ENCODE measurements around the gene LIN37.

LIN37 gene

GRCh38 chr19:35796645-35797542, 48.5 kb downstream of the LIN37 start:
- H3K4me3 ChIP-seq, result no peak overlapping the region
- H3K27ac ChIP-seq, result no peak overlapping the region

GRCh38 chr19:35797663-35798062, 49.3 kb downstream of the LIN37 start:
- no peak overlapping the region for H3K4me3 ChIP-seq

GRCh38 chr19:35801828-35802227, 53.5 kb downstream of the LIN37 start:
- H3K27ac ChIP-seq, result no peak overlapping the region
- H3K4me3 ChIP-seq, result no peak overlapping the region

More at GRCh38 chr19:35797663-35798062, 49.3 kb downstream of the LIN37 start:
- no peak overlapping the region for H3K27ac ChIP-seq

Data from skin epidermis (tissue), 12 donors.